ENCODE measurements around the gene CCDC9. TPM values are rescaled to one million over a fixed set of nuclear protein-coding genes. Genes with fewer than 3 reads are reported as not detected.

CCDC9 gene
- total RNA-seq, 1 donor from 2014 or later, result 3.4 TPM

DNA sequence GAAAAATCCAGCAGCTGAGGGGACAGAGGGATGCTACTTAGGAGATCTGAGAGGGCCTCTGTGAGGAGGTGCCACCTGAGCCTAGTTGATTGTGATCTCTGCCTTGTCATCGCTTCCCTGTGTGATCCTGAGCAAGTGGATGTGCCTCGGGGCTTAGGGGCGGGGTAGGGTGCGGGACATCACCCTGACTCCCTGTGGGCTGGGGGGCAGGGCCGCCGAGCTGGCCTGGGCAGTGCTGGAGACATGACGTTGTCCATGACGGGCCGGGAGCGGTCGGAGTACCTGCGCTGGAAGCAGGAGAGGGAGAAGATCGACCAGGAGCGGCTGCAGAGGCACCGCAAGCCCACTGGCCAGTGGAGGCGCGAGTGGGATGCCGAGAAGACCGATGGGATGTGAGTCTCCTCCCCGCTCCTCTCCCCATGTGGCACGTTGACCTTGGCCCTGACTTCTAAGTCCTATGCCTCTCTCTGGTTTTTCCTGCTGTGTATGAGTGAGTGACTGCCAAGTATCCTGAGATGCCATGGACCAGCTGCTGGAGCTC, 10.1 kb downstream of the CCDC9 start:
- peaks cover 25% of the 10 kb centered on the region for H3K36me3 Mint-ChIP-seq

DNA sequence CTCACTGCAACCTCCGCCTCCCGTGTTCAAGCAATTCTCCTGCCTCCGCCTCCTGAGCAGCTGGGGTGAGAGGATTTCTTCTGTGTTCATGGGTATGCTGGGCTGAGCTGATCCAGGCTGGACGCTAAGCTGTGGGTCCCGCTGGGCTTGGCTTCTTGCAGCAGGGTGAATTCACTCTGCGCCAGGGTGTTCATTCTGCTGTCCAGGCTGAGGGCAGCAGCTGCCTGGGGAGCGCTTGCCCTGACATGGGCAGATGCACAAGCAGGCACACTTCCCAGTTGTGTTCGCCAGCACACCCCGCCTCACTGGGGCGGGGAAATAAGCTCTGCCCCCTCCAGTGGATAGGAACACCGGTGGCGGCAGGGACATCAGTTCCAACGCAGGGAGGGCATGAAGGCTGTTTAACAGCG, 11.0 kb downstream of the CCDC9 start:
- no peaks in the 10 kb centered on the region for H3K9me3 Mint-ChIP-seq
- H3K4me1 Mint-ChIP-seq, result peaks cover 7% of the 10 kb centered on the region
- Histone ChIP-seq H3K27ac (no peak overlapping the region), H3K9me3 (ENCODE audit: low read depth) (no peaks in the 10 kb centered on the region), H3K4me3 (no peak overlapping the region), H3K27me3 (no peaks in the 10 kb centered on the region), H3K4me1 (peaks cover 6% of the 10 kb centered on the region), H3K9ac (no peak overlapping the region), H2AFZ (replicated peaks) (no peak overlapping the region), H3F3A (ENCODE audit: low read depth) (peaks cover 13% of the 10 kb centered on the region), H3K4me2 (no peak overlapping the region), H3K79me2 (ENCODE audit: low read depth) (no peaks in the 10 kb centered on the region), H3K36me3 (no peaks in the 10 kb centered on the region), H4K20me1 (ENCODE audit: low read depth) (peaks cover 6% of the 10 kb centered on the region)
- H3K27ac Mint-ChIP-seq, result peak overlapping the region; percentile 76
- no peak for TF ChIP-seq EZH2phosphoT487 (IDR thresholded peaks at IDR 0.05)
- TF ChIP-seq EZH2 (IDR thresholded peaks at IDR 0.05), result no peak
- TF ChIP-seq, protein P1, sequence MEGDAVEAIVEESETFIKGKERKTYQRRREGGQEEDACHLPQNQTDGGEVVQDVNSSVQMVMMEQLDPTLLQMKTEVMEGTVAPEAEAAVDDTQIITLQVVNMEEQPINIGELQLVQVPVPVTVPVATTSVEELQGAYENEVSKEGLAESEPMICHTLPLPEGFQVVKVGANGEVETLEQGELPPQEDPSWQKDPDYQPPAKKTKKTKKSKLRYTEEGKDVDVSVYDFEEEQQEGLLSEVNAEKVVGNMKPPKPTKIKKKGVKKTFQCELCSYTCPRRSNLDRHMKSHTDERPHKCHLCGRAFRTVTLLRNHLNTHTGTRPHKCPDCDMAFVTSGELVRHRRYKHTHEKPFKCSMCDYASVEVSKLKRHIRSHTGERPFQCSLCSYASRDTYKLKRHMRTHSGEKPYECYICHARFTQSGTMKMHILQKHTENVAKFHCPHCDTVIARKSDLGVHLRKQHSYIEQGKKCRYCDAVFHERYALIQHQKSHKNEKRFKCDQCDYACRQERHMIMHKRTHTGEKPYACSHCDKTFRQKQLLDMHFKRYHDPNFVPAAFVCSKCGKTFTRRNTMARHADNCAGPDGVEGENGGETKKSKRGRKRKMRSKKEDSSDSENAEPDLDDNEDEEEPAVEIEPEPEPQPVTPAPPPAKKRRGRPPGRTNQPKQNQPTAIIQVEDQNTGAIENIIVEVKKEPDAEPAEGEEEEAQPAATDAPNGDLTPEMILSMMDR (IDR thresholded peaks at IDR 0.05), result no peak
- peaks cover 26% of the 10 kb centered on the region for H3K36me3 Mint-ChIP-seq
- no peak overlapping the region for H3K4me3 Mint-ChIP-seq
- H3K27me3 Mint-ChIP-seq (ENCODE audit: insufficient read depth, low read depth), result peaks cover 7% of the 10 kb centered on the region
- no peak for DNase-seq (ENCODE audit: low spot score)

More for the DNA sequence above, 10.1 kb downstream of the CCDC9 start:
- Mint-ChIP-seq H3K9me3 (no peaks in the 10 kb centered on the region), H3K4me1 (peaks cover 3% of the 10 kb centered on the region), H3K27ac (no peak overlapping the region), H3K4me3 (no peak overlapping the region), H3K27me3 (ENCODE audit: insufficient read depth, low read depth) (peaks cover 7% of the 10 kb centered on the region)
- Histone ChIP-seq H3K36me3 (no peaks in the 10 kb centered on the region), H3K4me1 (no peaks in the 10 kb centered on the region), H3K9ac (no peak overlapping the region), H3K27ac (no peak overlapping the region), H3K4me2 (no peak overlapping the region), H3K4me3 (no peak overlapping the region), H3F3A (ENCODE audit: low read depth) (peaks cover 6% of the 10 kb centered on the region), H3K9me3 (ENCODE audit: low read depth) (no peaks in the 10 kb centered on the region), H3K79me2 (ENCODE audit: low read depth) (no peaks in the 10 kb centered on the region), H3K27me3 (no peaks in the 10 kb centered on the region), H2AFZ (replicated peaks) (no peak overlapping the region), H4K20me1 (ENCODE audit: low read depth) (no peaks in the 10 kb centered on the region)
- no peak for DNase-seq (ENCODE audit: low spot score)
- no peak for TF ChIP-seq EZH2phosphoT487 (IDR thresholded peaks at IDR 0.05)

DNA sequence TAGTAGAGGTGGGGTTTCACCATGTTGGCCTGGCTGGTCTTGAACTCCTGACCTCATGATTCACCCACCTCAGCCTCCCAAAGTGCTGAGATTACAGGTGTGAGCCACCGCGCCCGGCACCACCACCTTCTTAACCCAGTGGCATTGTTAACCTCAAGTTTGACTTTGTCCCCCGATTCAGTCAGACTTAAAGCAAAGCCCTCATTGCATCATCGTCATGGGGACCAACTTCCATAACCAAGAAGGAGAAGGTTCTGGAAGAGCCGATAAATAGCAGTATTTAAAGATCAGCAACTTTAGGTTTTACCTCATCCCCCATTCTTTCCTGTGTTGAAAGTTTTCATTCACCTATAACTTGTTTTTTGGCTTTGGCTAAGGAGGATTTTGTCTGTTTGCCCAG, 11.7 kb downstream of the CCDC9 start:
- Histone ChIP-seq H4K20me1 (ENCODE audit: low read depth) (peaks cover 13% of the 10 kb centered on the region), H3F3A (ENCODE audit: low read depth) (peaks cover 20% of the 10 kb centered on the region), H2AFZ (replicated peaks) (no peak overlapping the region), H3K27me3 (no peaks in the 10 kb centered on the region), H3K4me3 (no peak overlapping the region), H3K4me1 (peaks cover 12% of the 10 kb centered on the region), H3K9me3 (ENCODE audit: low read depth) (no peaks in the 10 kb centered on the region), H3K27ac (no peak overlapping the region), H3K36me3 (no peaks in the 10 kb centered on the region), H3K79me2 (ENCODE audit: low read depth) (no peaks in the 10 kb centered on the region), H3K9ac (no peak overlapping the region), H3K4me2 (no peak overlapping the region)
- Mint-ChIP-seq H3K36me3 (peaks cover 24% of the 10 kb centered on the region), H3K4me1 (peaks cover 13% of the 10 kb centered on the region), H3K9me3 (no peaks in the 10 kb centered on the region), H3K27me3 (ENCODE audit: insufficient read depth, low read depth) (peaks cover 7% of the 10 kb centered on the region), H3K4me3 (no peak overlapping the region), H3K27ac (no peak overlapping the region)
- DNase-seq (ENCODE audit: low spot score), result no peak
- TF ChIP-seq EZH2phosphoT487 (IDR thresholded peaks at IDR 0.05) (no peak), EZH2 (IDR thresholded peaks at IDR 0.05) (no peak)
- TF ChIP-seq, protein P1 (IDR thresholded peaks at IDR 0.05), result no peak

DNA sequence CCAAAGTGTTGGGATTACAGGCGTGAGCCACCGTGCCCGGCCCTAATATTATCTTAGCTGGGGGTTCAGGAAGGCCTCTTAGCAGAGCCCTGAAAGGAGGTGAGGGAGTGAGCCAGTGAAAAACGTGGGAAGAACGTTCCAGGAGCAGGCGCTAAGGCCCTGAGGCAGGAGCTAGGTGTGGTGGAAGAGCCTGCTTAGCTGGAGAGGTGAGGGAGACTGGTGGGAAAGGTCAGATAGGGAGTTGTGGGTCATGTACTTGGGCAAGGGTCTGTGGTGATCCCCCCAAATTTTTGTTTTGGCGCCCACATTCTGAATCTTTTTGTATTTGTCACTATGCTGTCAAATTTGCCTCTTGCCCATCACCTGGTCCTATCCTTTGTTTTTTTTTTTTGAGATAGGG, 13.3 kb downstream of the CCDC9 start:
- no peak overlapping the region for H3K4me3 Mint-ChIP-seq
- no peak for DNase-seq (ENCODE audit: low spot score)
- Histone ChIP-seq H3K79me2 (ENCODE audit: low read depth) (no peaks in the 10 kb centered on the region), H3K4me2 (no peak overlapping the region), H2AFZ (replicated peaks) (no peak overlapping the region), H3K27ac (no peak overlapping the region), H3K4me1 (peaks cover 12% of the 10 kb centered on the region), H3F3A (ENCODE audit: low read depth) (peaks cover 33% of the 10 kb centered on the region), H3K4me3 (no peak overlapping the region), H3K9me3 (ENCODE audit: low read depth) (no peaks in the 10 kb centered on the region), H3K36me3 (no peaks in the 10 kb centered on the region), H3K27me3 (no peaks in the 10 kb centered on the region), H4K20me1 (ENCODE audit: low read depth) (peaks cover 13% of the 10 kb centered on the region), H3K9ac (no peak overlapping the region)
- TF ChIP-seq EZH2phosphoT487 (IDR thresholded peaks at IDR 0.05), result no peak
- TF ChIP-seq EZH2 (IDR thresholded peaks at IDR 0.05), result no peak
- TF ChIP-seq, protein P1 (IDR thresholded peaks at IDR 0.05), result no peak
- peaks cover 4% of the 10 kb centered on the region for H3K27me3 Mint-ChIP-seq (ENCODE audit: insufficient read depth, low read depth)
- H3K36me3 Mint-ChIP-seq, result peaks cover 20% of the 10 kb centered on the region
- no peak overlapping the region for H3K27ac Mint-ChIP-seq
- peaks cover 13% of the 10 kb centered on the region for H3K4me1 Mint-ChIP-seq
- H3K9me3 Mint-ChIP-seq, result no peaks in the 10 kb centered on the region

Measured in neural progenitor cell (in vitro differentiated cells).